ENCODE data around the gene TANK. TPM values are rescaled to one million over a fixed set of nuclear protein-coding genes. Genes with fewer than 3 reads are reported as not detected.

TANK gene
- total and polyA plus RNA-seq, 2 of the 13 experiments (the other 11 are each of a cell fraction or from before 2014, with no cell fraction given) = 66.9 to 96.1 TPM

DNA sequence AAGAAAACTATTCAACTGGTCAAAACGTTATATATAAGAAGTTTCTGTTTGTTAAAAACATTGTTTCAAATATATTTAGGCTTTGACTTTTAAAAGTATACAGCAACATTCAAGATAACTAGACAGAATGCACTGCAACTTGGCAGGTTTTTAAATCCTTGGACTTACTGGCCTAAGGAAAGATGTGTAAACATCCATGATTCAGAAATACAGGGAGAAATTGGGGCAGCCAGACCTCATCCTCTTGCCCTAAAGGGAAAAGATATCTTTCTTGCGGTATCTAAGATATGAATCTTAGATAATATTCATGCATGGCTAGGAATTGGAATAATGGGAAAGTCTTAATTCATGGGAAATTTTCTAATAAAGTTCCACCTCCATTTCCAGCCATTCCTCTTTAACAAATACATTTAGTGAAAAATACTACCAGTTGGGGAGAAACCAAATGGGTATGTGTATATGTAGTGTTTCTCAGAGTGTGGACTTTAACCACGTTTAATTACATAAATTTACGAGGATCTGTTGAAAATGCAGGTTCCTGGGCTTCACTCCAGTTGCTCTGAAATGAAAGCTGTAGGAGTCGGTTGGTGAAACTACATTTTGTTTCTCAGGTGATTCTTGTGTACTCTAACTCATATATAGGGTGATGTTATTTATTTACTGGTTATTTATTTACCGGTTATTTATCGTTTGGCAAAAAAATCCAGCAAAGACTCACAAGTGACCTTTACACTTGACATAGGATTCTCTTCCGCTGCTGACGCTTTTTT is 587 bp upstream of the TANK start (continued):
- TF ChIP-seq, protein P1, sequence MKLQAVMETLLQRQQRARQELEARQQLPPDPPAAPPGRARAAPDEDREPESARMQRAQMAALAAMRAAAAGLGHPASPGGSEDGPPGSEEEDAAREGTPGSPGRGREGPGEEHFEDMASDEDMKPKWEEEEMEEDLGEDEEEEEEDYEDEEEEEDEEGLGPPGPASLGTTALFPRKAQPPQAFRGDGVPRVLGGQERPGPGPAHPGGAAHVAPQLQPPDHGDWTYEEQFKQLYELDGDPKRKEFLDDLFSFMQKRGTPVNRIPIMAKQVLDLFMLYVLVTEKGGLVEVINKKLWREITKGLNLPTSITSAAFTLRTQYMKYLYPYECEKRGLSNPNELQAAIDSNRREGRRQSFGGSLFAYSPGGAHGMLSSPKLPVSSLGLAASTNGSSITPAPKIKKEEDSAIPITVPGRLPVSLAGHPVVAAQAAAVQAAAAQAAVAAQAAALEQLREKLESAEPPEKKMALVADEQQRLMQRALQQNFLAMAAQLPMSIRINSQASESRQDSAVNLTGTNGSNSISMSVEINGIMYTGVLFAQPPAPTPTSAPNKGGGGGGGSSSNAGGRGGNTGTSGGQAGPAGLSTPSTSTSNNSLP (IDR thresholded peaks at IDR 0.05; ENCODE audit: low read depth, low read length) = peak; percentile 95
- TF ChIP-seq, protein P2, sequence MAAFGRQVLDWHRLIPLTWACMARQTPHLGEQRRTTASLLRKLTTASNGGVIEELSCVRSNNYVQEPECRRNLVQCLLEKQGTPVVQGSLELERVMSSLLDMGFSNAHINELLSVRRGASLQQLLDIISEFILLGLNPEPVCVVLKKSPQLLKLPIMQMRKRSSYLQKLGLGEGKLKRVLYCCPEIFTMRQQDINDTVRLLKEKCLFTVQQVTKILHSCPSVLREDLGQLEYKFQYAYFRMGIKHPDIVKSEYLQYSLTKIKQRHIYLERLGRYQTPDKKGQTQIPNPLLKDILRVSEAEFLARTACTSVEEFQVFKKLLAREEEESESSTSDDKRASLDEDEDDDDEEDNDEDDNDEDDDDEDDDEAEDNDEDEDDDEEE (CRISPR knock-in tag; IDR thresholded peaks at IDR 0.05) = 0 out of 2 replicates have a peak, but pooled peaks have one; percentile 6
- peak; percentile 64; the same call in 1 of the 2 replicates for TF ChIP-seq RXRB (CRISPR knock-in tag; IDR thresholded peaks at IDR 0.05; ENCODE audit: borderline replicate concordance)
- TF ChIP-seq HOXA5 (CRISPR knock-in tag; IDR thresholded peaks at IDR 0.05) = 0 out of 2 replicates have a peak, but pooled peaks have one; percentile 66
- TF ChIP-seq SMARCC2 (IDR thresholded peaks at IDR 0.05) = peak; percentile 42; the same call in 1 of the 2 replicates
- peak; percentile 85 for TF ChIP-seq EHMT2 (IDR thresholded peaks at IDR 0.05; ENCODE audit: borderline replicate concordance, low read depth, low read length)
- TF ChIP-seq, protein P3, sequence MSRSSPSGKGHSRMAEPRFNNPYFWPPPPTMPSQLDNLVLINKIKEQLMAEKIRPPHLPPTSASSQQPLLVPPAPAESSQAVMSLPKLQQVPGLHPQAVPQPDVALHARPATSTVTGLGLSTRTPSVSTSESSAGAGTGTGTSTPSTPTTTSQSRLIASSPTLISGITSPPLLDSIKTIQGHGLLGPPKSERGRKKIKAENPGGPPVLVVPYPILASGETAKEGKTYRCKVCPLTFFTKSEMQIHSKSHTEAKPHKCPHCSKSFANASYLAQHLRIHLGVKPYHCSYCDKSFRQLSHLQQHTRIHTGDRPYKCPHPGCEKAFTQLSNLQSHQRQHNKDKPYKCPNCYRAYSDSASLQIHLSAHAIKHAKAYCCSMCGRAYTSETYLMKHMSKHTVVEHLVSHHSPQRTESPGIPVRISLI (CRISPR knock-in tag; IDR thresholded peaks at IDR 0.05; ENCODE audit: borderline replicate concordance) = peak; percentile 98
- peak; percentile 90; the same call in 1 of the 2 replicates for TF ChIP-seq ZBTB20 (CRISPR knock-in tag; IDR thresholded peaks at IDR 0.05; ENCODE audit: borderline replicate concordance, low read depth)
- TF ChIP-seq POLR2AphosphoS5 (IDR thresholded peaks at IDR 0.05; ENCODE audit: low read depth, low read length) = peak; percentile 54; the same call in 1 of the 2 replicates
- TF ChIP-seq MIER2 (CRISPR knock-in tag; IDR thresholded peaks at IDR 0.05) = 0 out of 2 replicates have a peak, but pooled peaks have one; percentile 16
- no peak for TF ChIP-seq CCAR2 (optimal IDR thresholded peaks at IDR 0.05; ENCODE audit: low read depth, low read length)
- TF ChIP-seq CHD4 (IDR thresholded peaks at IDR 0.05; ENCODE audit: borderline replicate concordance, low read length) = peak; percentile 94; the same call in 1 of the 2 replicates
- TF ChIP-seq, protein P4, sequence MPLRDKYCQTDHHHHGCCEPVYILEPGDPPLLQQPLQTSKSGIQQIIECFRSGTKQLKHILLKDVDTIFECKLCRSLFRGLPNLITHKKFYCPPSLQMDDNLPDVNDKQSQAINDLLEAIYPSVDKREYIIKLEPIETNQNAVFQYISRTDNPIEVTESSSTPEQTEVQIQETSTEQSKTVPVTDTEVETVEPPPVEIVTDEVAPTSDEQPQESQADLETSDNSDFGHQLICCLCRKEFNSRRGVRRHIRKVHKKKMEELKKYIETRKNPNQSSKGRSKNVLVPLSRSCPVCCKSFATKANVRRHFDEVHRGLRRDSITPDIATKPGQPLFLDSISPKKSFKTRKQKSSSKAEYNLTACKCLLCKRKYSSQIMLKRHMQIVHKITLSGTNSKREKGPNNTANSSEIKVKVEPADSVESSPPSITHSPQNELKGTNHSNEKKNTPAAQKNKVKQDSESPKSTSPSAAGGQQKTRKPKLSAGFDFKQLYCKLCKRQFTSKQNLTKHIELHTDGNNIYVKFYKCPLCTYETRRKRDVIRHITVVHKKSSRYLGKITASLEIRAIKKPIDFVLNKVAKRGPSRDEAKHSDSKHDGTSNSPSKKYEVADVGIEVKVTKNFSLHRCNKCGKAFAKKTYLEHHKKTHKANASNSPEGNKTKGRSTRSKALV (CRISPR knock-in tag; IDR thresholded peaks at IDR 0.05) = peak; percentile 46
- peak; percentile 84; the same call in 1 of the 2 replicates for TF ChIP-seq FOXJ3 (CRISPR knock-in tag; IDR thresholded peaks at IDR 0.05; ENCODE audit: borderline replicate concordance)
- peak; percentile 61; the same call in 1 of the 2 replicates for TF ChIP-seq SATB2 (CRISPR knock-in tag; IDR thresholded peaks at IDR 0.05)
- TF ChIP-seq CREB1 (IDR thresholded peaks at IDR 0.05) = no peak
- peak; percentile 79 for TF ChIP-seq CREB1 (CRISPR knock-in tag; IDR thresholded peaks at IDR 0.05)
- TF ChIP-seq BHLHE40 (IDR thresholded peaks at IDR 0.05; ENCODE audit: low read length) = peak; percentile 68
- TF ChIP-seq, protein P5, sequence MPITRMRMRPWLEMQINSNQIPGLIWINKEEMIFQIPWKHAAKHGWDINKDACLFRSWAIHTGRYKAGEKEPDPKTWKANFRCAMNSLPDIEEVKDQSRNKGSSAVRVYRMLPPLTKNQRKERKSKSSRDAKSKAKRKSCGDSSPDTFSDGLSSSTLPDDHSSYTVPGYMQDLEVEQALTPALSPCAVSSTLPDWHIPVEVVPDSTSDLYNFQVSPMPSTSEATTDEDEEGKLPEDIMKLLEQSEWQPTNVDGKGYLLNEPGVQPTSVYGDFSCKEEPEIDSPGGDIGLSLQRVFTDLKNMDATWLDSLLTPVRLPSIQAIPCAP (CRISPR knock-in tag; IDR thresholded peaks at IDR 0.05; ENCODE audit: low read depth) = no peak
- TF ChIP-seq, protein P6, sequence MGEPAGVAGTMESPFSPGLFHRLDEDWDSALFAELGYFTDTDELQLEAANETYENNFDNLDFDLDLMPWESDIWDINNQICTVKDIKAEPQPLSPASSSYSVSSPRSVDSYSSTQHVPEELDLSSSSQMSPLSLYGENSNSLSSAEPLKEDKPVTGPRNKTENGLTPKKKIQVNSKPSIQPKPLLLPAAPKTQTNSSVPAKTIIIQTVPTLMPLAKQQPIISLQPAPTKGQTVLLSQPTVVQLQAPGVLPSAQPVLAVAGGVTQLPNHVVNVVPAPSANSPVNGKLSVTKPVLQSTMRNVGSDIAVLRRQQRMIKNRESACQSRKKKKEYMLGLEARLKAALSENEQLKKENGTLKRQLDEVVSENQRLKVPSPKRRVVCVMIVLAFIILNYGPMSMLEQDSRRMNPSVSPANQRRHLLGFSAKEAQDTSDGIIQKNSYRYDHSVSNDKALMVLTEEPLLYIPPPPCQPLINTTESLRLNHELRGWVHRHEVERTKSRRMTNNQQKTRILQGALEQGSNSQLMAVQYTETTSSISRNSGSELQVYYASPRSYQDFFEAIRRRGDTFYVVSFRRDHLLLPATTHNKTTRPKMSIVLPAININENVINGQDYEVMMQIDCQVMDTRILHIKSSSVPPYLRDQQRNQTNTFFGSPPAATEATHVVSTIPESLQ (CRISPR knock-in tag; conservative IDR thresholded peaks at IDR 0.05) = peak; percentile 33; the same call in 1 of the 2 replicates

All from HepG2 (cell line).